Loucy (cell line): ENCODE data around the gene LRRC56.

Experiments used
- H2AFZ ChIP-seq: fragments of 200-600 bp; sonication (generic); 2 replicates; pipeline ENCODE4 v1.6.0; 2016; ENCODE audit warnings: antibody characterized with exemption, mild to moderate bottlenecking, low read length, moderate library complexity
- H3F3A ChIP-seq: fragments of 200-600 bp; 2 replicates; pipeline ENCODE4 v1.6.0; 2016; ENCODE audit warnings: antibody characterized with exemption, low read depth, mild to moderate bottlenecking
- H3K27me3 ChIP-seq: fragments of 200-600 bp; sonication (generic); 2 replicates; pipeline ENCODE4 v1.6.1; 2014; ENCODE audit warnings: low read length, mild to moderate bottlenecking; ENCODE audit not compliant: insufficient read depth, poor library complexity, severe bottlenecking
- H3K36me3 ChIP-seq: fragments of 200-600 bp; sonication (generic); 2 replicates; pipeline ENCODE4 v1.6.1; 2016; ENCODE audit warnings: low read length; ENCODE audit not compliant: insufficient read depth
- H3K4me1 ChIP-seq: fragments of 200-600 bp; sonication (generic); 2 replicates; pipeline ENCODE4 v1.5.1; 2014; ENCODE audit warnings: low read length, mild to moderate bottlenecking; ENCODE audit not compliant: insufficient read depth, poor library complexity, severe bottlenecking
- H3K4me2 ChIP-seq: fragments of 200-600 bp; sonication (generic); 2 replicates; pipeline ENCODE4 v1.6.0; 2014; ENCODE audit warnings: antibody characterized with exemption, low read length, low read depth, mild to moderate bottlenecking; ENCODE audit not compliant: poor library complexity, severe bottlenecking
- H3K4me3 ChIP-seq: fragments of 200-600 bp; sonication (generic); 2 replicates; pipeline ENCODE4 v1.5.1; 2014; ENCODE audit warnings: low read length, mild to moderate bottlenecking, mixed read lengths; ENCODE audit not compliant: poor library complexity, severe bottlenecking
- H3K79me2 ChIP-seq: fragments of 200-600 bp; sonication (generic); 2 replicates; pipeline ENCODE4 v1.6.1; 2014; ENCODE audit warnings: low read length; ENCODE audit not compliant: insufficient read depth
- H3K9ac ChIP-seq: fragments of 200-600 bp; sonication (generic); 2 replicates; pipeline ENCODE4 v1.6.0; 2014; ENCODE audit warnings: mild to moderate bottlenecking, low read depth, low read length, moderate library complexity; ENCODE audit not compliant: poor library complexity, severe bottlenecking
- H3K9me2 ChIP-seq: fragments of 200-600 bp; sonication (generic); replicated peaks from 2 replicates; pipeline ENCODE4 v1.6.1; 2016; ENCODE audit warnings: low read depth, low read length, mixed read lengths
- H3K9me3 ChIP-seq: fragments of 200-600 bp; sonication (generic); 2 replicates; pipeline ENCODE4 v1.6.1; 2014; ENCODE audit warnings: mild to moderate bottlenecking, antibody characterized with exemption, low read length, low read depth; ENCODE audit not compliant: insufficient read depth
- H4K20me1 ChIP-seq: fragments of 200-600 bp; sonication (generic); 2 replicates; pipeline ENCODE4 v1.6.0; 2014; ENCODE audit warnings: antibody characterized with exemption, low read length, mild to moderate bottlenecking; ENCODE audit not compliant: insufficient read depth, poor library complexity, severe bottlenecking
- EZH2phosphoT487 ChIP-seq: fragments of 200-600 bp; IDR thresholded peaks from 2 replicates; pipeline ENCODE4 v1.6.1; 2018; ENCODE audit warnings: antibody characterized with exemption, mild to moderate bottlenecking, moderate library complexity, borderline replicate concordance
- TF ChIP-seq, protein P1 (sequence below): fragments of 200-600 bp; sonication (generic); conservative IDR thresholded peaks from 2 replicates; pipeline ENCODE4 v1.5.1; 2014; ENCODE audit warnings: mild to moderate bottlenecking, antibody characterized with exemption, low read length

The LRRC56 gene

DNA sequence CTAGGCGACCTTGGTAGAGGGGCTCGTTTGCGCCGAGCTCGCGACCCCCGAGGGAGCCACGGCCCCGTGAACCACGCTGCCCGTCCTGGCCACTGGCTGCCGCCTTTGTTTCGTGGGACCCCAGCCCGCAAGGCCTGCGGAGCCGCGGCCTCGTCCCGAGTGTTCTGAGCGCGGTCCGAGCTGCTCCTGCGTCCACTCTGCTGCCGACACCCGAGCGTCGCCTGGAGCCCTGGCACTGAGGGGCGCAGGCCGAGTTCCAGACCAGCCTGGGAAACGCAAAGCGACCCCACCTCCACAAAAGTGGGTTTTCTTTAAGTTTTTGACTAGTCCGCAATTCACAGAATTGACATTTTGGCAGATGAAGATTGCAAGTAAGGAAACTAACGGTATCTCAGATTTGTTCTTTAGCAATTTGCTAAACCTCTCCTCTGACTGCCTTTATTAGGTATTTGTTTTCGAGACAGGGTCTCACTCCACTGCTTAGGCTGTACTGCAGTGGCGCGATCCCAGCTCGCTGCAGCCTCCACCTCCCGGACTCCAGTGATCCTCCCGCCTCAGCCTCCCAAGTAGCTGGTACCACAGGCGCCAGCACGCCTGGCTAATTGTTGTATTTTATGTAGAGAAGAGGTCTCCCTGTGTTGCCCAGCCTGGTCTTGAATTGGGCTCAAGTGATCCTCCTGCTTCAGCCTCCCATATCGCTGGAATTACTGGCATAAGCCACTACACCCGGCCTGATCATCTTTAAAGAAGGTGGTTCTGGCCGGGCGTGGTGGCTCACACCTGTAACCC lies 29.4 kb upstream of the LRRC56 start:
- Histone ChIP-seq H3F3A (peaks cover 5% of the 10 kb centered on the region; the same call in 1 of the 2 replicates), H3K9ac (no peak overlapping the region), H3K4me1 (peaks cover 9% of the 10 kb centered on the region), H3K4me2 (peak overlapping the region; percentile 53), H3K4me3 (peak overlapping the region; percentile 100), H3K27me3 (no peaks in the 10 kb centered on the region), H3K36me3 (no peaks in the 10 kb centered on the region), H4K20me1 (peaks cover 13% of the 10 kb centered on the region), H3K79me2 (peaks cover 36% of the 10 kb centered on the region), H2AFZ (no peak overlapping the region), H3K9me3 (no peaks in the 10 kb centered on the region), H3K9me2 (no peaks in the 10 kb centered on the region)
- TF ChIP-seq, protein P1, sequence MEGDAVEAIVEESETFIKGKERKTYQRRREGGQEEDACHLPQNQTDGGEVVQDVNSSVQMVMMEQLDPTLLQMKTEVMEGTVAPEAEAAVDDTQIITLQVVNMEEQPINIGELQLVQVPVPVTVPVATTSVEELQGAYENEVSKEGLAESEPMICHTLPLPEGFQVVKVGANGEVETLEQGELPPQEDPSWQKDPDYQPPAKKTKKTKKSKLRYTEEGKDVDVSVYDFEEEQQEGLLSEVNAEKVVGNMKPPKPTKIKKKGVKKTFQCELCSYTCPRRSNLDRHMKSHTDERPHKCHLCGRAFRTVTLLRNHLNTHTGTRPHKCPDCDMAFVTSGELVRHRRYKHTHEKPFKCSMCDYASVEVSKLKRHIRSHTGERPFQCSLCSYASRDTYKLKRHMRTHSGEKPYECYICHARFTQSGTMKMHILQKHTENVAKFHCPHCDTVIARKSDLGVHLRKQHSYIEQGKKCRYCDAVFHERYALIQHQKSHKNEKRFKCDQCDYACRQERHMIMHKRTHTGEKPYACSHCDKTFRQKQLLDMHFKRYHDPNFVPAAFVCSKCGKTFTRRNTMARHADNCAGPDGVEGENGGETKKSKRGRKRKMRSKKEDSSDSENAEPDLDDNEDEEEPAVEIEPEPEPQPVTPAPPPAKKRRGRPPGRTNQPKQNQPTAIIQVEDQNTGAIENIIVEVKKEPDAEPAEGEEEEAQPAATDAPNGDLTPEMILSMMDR: no peak
- no peak for TF ChIP-seq EZH2phosphoT487

DNA sequence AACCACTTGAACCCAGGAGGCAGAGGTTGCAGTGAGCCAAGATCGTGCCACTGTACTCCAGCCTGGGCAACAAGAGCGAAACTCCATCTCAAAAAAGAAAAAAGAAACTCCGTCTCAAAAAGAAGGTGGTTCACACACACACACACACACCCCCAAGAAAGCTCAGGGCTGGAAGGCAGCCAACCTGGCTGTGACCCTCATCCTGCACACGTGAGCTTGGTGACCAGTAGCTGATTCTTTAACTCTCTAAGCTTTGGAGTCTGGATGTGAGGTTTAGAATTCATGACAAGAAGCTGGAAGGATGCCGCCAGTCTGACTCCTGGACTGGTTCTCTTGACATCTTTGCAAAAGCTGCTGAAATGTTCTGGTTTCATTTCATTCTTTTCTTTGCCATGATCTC lies 28.4 kb upstream of the LRRC56 start:
- H2AFZ ChIP-seq: no peak overlapping the region
- H3F3A ChIP-seq: peaks cover 5% of the 10 kb centered on the region; the same call in 1 of the 2 replicates
- peaks cover 9% of the 10 kb centered on the region for H3K4me1 ChIP-seq
- no peak overlapping the region for H3K4me3 ChIP-seq
- H3K9me2 ChIP-seq: no peaks in the 10 kb centered on the region
- H3K27me3 ChIP-seq: no peaks in the 10 kb centered on the region
- H3K9me3 ChIP-seq: no peaks in the 10 kb centered on the region
- H3K79me2 ChIP-seq: peaks cover 32% of the 10 kb centered on the region
- no peaks in the 10 kb centered on the region for H3K36me3 ChIP-seq
- H3K4me2 ChIP-seq: no peak overlapping the region
- no peak overlapping the region for H3K9ac ChIP-seq
- TF ChIP-seq, protein P1: no peak
- no peak for TF ChIP-seq EZH2phosphoT487
- peaks cover 13% of the 10 kb centered on the region for H4K20me1 ChIP-seq

GRCh38 chr11:512761-513595 lies 24.3 kb upstream of the LRRC56 start:
- H2AFZ ChIP-seq: no peak overlapping the region
- no peaks in the 10 kb centered on the region for H4K20me1 ChIP-seq
- H3K4me3 ChIP-seq: no peak overlapping the region
- H3K4me1 ChIP-seq: no peaks in the 10 kb centered on the region
- no peaks in the 10 kb centered on the region for H3K9me2 ChIP-seq
- no peaks in the 10 kb centered on the region for H3K36me3 ChIP-seq
- H3F3A ChIP-seq: peaks cover under 1% of the 10 kb centered on the region; the same call in 1 of the 2 replicates
- peaks cover under 1% of the 10 kb centered on the region; the same call in 1 of the 2 replicates for H3K79me2 ChIP-seq
- H3K9ac ChIP-seq: no peak overlapping the region
- TF ChIP-seq, protein P1: no peak
- no peak for TF ChIP-seq EZH2phosphoT487
- H3K27me3 ChIP-seq: no peaks in the 10 kb centered on the region
- H3K4me2 ChIP-seq: no peak overlapping the region
- no peaks in the 10 kb centered on the region; the same call in 1 of the 2 replicates for H3K9me3 ChIP-seq
